GM12878 (cell line): ENCODE results near the gene SELP.

ENCODE experiments used
- EGR1 ChIP-seq, 2 experiments: IDR thresholded peaks; 1 replicate in 1 of 2; 2 replicates in 1 of 2; pipeline ENCODE4 v1.6.1; 2011 to 2012; ENCODE audit warnings: low read depth in 2 of 2, low read length in 2 of 2, borderline replicate concordance in 1 of 2, mild to moderate bottlenecking in 1 of 2, moderate library complexity in 1 of 2
- EP300 ChIP-seq, 2 experiments: fragments of 150-350 bp in 1 of 2; IDR thresholded peaks; 2 replicates each; pipeline ENCODE4 v1.6.1; 2011 to 2012; ENCODE audit warnings: low read depth in 2 of 2, low read length in 2 of 2, borderline replicate concordance in 1 of 2, improper control_type of control experiment in 1 of 2, inconsistent platforms in 1 of 2; ENCODE audit not compliant: control insufficient read depth in 1 of 2
- EZH2 ChIP-seq: IDR thresholded peaks from 2 replicates; pipeline ENCODE4 v1.6.1; 2012; ENCODE audit warnings: low read depth, mild to moderate bottlenecking, control low read depth, inconsistent platforms, low read length, borderline replicate concordance; ENCODE audit not compliant: control insufficient read depth
- HDAC2 ChIP-seq: fragments of 200-600 bp; sonication (generic); IDR thresholded peaks from 2 replicates; pipeline ENCODE4 v1.6.1; 2017
- JUNB ChIP-seq: IDR thresholded peaks from 2 replicates; pipeline ENCODE4 v1.6.1; 2016; ENCODE audit warnings: antibody characterized with exemption, mild to moderate bottlenecking
- JUND ChIP-seq: IDR thresholded peaks from 2 replicates; pipeline ENCODE4 v1.6.1; 2012; ENCODE audit warnings: low read depth, mild to moderate bottlenecking, low read length, improper control_type of control experiment, moderate library complexity
- POLR2A ChIP-seq: IDR thresholded peaks from 2 replicates; pipeline ENCODE4 v1.6.1; 2011; ENCODE audit warnings: low read depth, mild to moderate bottlenecking, low read length
- SIX5 ChIP-seq: IDR thresholded peaks from 2 replicates; pipeline ENCODE4 v1.6.1; 2011; ENCODE audit warnings: mild to moderate bottlenecking, low read depth, low read length, moderate library complexity; ENCODE audit not compliant: severe bottlenecking
- TCF12 ChIP-seq: IDR thresholded peaks from 2 replicates; pipeline ENCODE4 v1.6.1; 2011; ENCODE audit warnings: low read depth, mild to moderate bottlenecking, low read length
- TF ChIP-seq, protein P1 (sequence below), 3 experiments: IDR thresholded peaks in 2 of 3; conservative IDR thresholded peaks in 1 of 3; 2 replicates each; pipeline ENCODE4 v1.5.1; 2011; ENCODE audit warnings: low read depth in 3 of 3, low read length in 3 of 3, mild to moderate bottlenecking in 3 of 3, control low read depth in 2 of 3, moderate library complexity in 2 of 3, inconsistent platforms in 1 of 3, mixed read lengths in 1 of 3; ENCODE audit not compliant: control insufficient read depth in 2 of 3, insufficient read depth in 1 of 3; ENCODE audit errors: extremely low read depth in 1 of 3
- TF ChIP-seq, protein P2 (sequence below): IDR thresholded peaks from 2 replicates; pipeline ENCODE4 v1.6.1; 2012; ENCODE audit warnings: low read depth, low read length, improper control_type of control experiment
- TF ChIP-seq, protein P3 (sequence below): IDR thresholded peaks from 2 replicates; pipeline ENCODE4 v1.6.1; 2011; ENCODE audit warnings: mild to moderate bottlenecking, low read depth, low read length, moderate library complexity; ENCODE audit not compliant: insufficient replicate concordance

DNA sequence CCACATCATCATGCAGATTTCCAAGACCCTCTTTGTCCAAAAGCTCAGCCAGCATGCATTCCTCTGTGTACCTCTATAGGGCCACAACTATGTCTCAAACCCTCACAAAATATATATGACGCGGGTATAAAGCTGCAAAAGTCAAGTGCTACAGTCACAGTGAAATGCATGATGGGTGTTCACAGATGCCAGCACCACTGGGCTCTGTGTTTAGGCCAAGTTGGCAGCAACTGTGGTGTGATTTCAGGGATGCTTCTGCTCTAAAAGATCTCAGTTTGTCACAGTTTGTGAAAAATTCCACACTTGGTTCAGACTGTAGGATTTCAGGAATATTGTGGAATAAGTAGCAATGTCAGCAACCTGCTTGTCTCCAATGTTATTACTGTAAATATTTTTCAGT, 23.9 kb upstream of the SELP start:
- no peak for TF ChIP-seq JUND
- TF ChIP-seq JUNB = no peak
- TF ChIP-seq, protein P1, sequence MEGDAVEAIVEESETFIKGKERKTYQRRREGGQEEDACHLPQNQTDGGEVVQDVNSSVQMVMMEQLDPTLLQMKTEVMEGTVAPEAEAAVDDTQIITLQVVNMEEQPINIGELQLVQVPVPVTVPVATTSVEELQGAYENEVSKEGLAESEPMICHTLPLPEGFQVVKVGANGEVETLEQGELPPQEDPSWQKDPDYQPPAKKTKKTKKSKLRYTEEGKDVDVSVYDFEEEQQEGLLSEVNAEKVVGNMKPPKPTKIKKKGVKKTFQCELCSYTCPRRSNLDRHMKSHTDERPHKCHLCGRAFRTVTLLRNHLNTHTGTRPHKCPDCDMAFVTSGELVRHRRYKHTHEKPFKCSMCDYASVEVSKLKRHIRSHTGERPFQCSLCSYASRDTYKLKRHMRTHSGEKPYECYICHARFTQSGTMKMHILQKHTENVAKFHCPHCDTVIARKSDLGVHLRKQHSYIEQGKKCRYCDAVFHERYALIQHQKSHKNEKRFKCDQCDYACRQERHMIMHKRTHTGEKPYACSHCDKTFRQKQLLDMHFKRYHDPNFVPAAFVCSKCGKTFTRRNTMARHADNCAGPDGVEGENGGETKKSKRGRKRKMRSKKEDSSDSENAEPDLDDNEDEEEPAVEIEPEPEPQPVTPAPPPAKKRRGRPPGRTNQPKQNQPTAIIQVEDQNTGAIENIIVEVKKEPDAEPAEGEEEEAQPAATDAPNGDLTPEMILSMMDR (IDR thresholded peaks at IDR 0.05 in 2 of 3, conservative IDR thresholded peaks at IDR 0.05 in 1 of 3; ENCODE audit: control insufficient read depth in 2 of 3, extremely low read depth in 1 of 3, insufficient read depth in 1 of 3, low read depth in 3 of 3, low read length in 3 of 3) = no peak
- TF ChIP-seq POLR2A = no peak
- no peak for TF ChIP-seq SIX5
- TF ChIP-seq TCF12 = no peak
- TF ChIP-seq EZH2 = no peak
- TF ChIP-seq EGR1 (IDR thresholded peaks at IDR 0.05; ENCODE audit: borderline replicate concordance in 1 of 2, low read depth in 2 of 2, low read length in 2 of 2) = no peak
- TF ChIP-seq, protein P2, sequence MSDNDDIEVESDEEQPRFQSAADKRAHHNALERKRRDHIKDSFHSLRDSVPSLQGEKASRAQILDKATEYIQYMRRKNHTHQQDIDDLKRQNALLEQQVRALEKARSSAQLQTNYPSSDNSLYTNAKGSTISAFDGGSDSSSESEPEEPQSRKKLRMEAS = no peak
- no peak for TF ChIP-seq HDAC2
- TF ChIP-seq, protein P3, sequence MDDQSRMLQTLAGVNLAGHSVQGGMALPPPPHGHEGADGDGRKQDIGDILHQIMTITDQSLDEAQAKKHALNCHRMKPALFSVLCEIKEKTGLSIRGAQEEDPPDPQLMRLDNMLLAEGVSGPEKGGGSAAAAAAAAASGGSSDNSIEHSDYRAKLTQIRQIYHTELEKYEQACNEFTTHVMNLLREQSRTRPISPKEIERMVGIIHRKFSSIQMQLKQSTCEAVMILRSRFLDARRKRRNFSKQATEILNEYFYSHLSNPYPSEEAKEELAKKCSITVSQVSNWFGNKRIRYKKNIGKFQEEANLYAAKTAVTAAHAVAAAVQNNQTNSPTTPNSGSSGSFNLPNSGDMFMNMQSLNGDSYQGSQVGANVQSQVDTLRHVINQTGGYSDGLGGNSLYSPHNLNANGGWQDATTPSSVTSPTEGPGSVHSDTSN = no peak
- TF ChIP-seq EP300 (IDR thresholded peaks at IDR 0.05; ENCODE audit: borderline replicate concordance in 1 of 2, control insufficient read depth in 1 of 2, low read depth in 2 of 2, low read length in 2 of 2) = no peak
